UCSD-AML1 (cell line): ENCODE measurements around the gene EIF1AX.
"Not testable (repeated sequence)": the region's sequence is repeated elsewhere in the genome, so short reads cannot be mapped to it uniquely, and the experiment has no call there.

Source experiments
- DNase-seq: peaks from one replicate; lab custom pipeline; 2025; ENCODE audit not compliant: unreplicated experiment; lab: John Stamatoyannopoulos, UW

EIF1AX gene

DNA sequence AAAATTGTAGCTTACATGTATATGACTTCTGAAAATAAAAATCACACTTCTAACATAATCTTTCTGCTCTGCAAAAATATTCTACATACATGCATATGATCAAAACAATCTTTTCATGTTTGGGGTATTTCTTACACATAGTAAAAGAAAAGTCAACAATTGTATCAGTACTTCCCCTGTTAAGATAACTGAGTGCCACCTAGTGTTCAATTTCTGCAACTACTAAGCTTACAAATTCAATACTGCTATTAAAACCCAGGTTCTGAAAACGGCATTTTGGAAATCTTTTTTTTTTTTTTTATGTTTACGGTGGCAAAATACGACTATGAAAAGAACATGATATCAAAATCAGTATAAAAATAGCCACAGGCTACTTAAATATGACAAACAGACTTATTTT lies 14.2 kb downstream of the EIF1AX start:
- DNase-seq, result not testable (repeated sequence)

DNA sequence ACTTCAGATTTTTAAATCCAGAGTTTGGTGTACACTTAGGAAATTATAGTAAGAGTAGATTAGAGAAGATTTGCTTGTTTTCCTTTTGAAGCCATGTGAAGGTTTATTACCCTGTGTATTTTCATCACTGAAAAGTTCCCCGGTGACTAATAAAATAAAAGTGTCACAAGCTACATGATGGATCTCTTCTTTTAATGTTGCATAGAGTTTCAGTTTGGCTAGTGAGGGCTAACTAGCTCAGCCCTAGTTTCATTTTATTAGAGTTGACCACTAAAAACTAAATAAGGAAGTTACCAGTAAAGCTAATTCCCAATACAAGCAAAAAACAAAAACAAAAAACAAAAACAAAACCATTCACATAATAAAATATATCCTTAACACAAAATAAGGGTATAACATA lies 14.8 kb downstream of the EIF1AX start:
- DNase-seq, result not testable (repeated sequence)

DNA sequence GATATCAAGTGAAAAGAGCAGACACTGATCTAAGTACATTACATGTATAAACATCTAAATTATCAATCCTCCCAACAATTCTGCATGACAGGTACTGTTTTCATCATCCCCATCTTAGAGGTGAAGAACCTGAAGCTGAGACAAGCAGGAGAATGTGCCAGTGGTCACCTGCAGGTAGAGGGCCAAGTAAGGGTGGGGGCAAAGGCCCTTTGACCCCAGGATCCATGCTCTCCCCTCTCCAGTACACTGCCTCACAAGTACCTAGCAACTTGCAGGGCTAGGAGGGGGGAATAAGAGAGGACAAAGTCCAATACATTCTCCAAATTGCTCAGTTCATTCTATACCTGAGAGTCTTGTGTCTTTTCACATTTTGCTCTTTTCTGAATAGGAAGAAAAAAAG lies 16.7 kb downstream of the EIF1AX start:
- DNase-seq, result no peak

DNA sequence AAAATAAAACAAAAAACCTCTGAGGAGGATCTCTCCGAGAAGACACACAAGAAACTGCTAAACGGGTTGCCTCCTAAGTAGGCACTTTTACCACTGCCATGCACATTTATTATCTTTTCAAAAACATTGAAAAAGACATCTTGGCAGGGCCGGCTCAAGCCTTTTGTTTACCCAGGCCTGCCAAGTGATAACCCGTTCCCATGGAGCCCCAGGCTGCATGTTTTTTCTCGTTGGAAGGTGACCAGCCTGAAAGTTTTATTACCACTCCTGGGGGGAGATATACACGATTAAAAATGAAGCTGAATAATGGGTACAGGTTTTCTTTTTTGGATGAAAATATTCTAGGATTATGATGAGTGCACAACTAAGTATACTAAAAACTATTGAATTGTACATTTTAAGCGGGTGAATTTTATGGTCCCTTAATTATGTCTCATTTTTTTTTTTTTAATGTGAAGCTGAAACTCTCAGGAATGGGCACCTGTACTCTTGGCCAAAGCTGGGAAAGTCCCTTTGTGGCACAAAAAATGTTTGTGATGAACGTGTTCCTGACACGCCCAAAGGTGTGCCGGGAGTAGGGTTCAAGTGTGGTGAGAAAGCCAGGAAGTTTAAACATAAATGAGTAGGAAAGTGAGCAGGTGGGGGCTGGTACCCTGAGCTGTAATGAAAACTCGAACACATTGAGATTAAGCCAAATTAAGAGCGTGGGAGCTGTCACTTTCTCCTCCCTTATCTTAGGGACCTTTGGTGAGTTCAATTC lies 23.4 kb downstream of the EIF1AX start:
- no peak for DNase-seq

DNA sequence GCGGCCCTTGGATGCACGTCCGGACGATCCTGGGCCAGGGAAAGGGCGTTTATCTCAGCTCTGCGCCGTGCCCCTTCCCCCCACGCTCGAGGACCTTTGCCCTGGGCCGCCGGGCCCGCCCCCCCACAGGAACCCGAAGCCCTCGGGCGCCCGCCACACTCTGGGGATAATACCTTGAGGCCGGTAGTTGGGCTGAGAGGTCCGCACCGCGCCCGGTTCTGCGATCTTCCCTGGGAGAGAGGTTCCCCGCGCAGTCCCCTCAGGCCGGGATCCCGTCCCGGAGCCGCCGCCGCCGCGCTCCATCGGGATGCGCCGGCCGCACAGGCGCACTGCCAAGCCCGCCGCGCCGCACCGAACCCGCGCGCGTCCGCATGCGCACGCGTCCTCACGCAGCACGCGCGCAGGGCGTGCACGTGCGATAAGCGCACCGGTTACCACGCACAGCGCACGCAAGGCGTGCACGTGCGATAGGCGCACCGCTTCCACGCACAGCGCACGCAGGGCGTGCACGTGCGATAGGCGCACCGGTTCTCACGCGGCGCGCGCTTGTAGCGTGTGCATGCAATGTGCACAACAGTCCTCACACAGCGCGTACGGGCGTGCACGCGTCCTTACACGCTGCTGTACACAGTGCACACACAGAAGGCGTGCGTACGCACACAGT lies 24.9 kb downstream of the EIF1AX start, which contains the start of gene MAP7D2:
TSS of gene MAP7D2 (minus strand) at position 331 of the 664 bp plus-strand sequence. CDS start at position 303, 28 bp downstream.
- no peak for DNase-seq

DNA sequence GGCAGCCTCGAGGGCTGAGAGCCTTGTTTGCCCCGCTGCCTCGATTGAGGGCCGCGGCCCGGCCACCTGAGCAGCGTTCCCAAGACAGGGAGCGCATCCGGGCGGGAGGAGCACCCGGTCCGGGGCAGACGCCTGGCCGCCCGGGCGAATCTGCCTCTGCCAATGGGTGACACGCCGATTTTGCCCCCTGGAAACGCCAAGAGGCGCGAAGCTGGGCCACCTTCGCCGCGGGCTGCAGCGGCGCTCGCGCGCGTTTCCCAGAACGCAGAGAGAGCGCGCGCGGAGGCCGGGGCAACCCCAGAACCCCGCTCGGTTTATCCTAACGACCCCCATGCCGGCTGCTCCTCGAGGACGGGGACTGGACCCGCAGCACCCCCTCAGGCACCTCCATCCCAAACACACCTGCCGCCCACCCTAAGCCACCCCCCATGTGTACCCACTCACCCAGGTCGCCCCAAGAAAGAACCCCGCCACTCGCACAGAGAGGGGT lies 25.5 kb downstream of the EIF1AX start:
- no peak for DNase-seq

DNA sequence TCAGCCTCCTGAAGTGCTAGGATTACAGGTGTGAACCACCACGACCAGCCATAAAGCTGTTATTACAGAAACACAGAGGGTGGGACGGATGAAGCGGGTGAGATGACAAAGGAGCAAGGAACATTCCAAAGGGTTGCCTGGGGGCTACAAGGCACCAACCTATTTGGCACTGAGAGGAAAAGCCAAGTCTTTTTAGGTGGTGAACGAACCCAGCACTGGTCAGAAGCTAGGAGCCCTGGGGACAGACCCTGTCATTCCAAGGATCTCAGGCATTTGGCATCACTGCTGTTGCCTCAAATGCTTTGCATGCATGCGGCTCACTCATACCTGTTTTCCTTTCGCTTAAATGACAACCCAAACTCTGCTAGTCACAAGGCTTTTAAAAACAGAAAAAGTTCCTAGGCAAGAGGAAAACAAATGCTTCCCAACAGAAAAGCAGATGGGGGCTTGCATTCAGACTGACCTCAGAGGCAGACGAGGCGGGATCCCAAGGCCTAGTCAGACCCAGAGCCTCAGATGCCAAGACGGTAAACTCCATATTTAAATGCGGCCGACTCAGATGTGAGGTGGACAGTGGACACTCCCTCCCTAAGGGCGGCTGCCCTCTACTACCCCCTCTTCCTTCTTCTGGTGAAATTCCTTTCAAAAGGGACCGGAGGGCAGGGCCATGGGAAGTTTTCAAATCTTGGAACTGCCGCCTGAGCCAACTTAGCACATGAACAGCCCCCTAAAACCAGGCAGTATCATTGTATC lies 29.4 kb downstream of the EIF1AX start:
- no peak for DNase-seq

DNA sequence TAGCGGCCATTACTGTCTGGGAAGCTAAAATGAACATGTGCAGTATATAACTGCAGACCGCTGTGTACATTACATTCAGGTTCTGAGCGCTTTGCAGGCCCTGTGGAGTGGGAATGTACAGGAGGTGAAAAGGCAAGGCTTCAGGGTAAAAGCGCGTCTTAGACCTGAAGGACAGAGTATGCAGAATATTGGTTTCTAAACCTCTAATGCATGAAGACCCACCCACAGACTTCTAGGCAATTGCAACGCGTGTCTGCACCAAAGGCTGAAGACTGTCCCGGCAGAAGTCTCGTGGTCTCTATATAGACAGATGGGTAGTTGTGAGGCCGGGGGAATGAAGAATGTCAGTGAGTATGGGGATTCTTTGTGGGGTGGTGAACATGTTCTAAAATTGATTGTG lies 30.4 kb downstream of the EIF1AX start:
- no peak for DNase-seq

DNA sequence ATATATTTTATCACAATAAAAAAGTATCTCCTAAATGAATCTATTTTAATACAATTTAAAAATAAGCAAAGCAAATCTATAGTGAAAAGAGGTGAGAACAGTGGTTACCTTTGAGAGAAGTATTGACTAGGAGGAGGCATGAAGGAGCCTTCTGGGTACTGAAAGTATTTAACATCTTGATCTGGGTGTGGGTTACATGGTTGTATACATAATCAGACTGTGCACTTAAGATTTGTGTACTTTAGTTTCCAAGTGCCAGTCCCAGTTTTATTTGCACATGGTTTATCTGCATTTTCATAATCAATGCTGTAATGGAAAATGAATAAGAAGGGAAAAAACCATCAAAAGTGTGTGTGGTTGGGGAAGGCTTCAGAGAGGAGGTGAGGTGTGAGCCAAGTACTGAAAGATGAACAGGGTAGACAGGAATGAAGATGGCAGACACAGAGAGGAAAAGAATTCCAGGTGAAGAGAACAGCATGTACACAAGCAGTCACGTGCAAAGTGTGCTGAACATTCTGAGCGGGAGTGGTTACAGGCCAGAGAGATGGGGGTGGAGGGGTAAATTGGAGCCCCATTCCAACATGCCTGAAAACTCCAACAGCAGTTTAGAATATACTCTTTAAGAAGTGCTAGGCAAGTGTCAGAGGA lies 39.6 kb downstream of the EIF1AX start:
- DNase-seq, result no peak

DNA sequence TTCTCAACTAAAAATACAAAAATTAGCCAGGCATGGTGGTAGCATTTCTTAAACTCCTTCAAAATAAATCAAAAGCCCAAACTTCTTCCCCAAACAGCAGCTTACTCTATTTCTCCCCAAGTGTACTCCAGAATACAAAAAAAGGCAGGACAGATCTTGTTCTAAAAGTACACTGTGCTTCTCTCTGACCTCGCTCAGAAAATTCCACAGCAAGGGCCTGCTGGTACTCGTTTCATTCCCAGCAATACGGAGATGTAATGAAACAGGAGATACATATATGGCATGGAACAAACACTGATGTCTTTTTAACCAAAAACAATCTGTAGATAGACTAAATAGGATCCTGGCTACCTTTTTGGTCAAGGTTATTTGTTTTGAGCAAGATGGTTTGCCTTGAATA lies 50.1 kb downstream of the EIF1AX start:
- DNase-seq, result no peak

DNA sequence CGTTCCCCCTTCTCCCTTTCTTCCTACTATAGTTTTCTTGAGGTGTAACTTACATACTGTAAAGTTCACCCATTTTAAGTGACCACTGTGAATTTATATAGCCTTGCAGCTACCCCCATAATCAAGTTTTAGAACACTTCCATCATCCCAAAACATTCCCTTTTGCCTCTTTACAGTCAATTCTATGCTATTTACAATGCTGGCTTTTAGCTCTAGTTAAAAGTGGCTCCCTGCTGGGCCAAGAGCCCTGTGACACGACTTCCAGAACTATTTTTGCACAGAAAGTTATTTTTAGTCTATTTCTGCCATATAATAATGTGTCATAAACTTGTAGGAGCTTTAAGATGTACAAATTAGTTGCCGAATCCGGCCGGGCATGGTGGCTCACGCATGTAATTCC lies 51.8 kb downstream of the EIF1AX start:
- no peak for DNase-seq

DNA sequence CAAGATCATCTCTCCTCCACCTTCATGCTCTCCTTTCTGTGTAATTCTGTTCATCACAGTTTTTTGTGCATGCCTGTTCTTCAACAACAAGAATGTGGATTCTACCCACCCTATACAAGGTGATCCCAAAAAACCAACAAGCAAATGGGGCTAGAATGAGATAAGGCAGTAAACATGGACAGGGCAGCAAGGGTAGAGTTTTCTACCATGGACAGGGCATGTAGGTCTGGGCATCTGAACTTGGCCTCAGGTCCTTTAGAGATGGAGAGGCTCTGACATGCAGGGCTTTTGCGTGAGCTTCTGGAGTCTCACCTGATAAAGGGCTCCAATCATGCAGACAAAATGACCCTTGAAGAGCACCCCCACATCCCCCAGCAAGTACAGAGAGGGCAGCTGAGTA lies 61.4 kb downstream of the EIF1AX start:
- DNase-seq, result no peak
